UCSD-AML1 (cell line): Measurements from ENCODE around the gene CRB2.

Experiments used
- DNase-seq: peaks from one replicate; lab custom pipeline; 2025; ENCODE audit not compliant: unreplicated experiment; lab: John Stamatoyannopoulos, UW

CRB2 gene

GRCh38 chr9:123361731-123362510, 5.9 kb downstream of the CRB2 start:
- DNase-seq: no peak

GRCh38 chr9:123362856-123363255, 6.9 kb downstream of the CRB2 start:
- DNase-seq: no peak

- no peak for DNase-seq
Measured at GRCh38 chr9:123364241-123364824, 8.3 kb downstream of the CRB2 start.

GRCh38 chr9:123365287-123365880, 9.4 kb downstream of the CRB2 start:
- no peak for DNase-seq

- no peak for DNase-seq
Measured at GRCh38 chr9:123365881-123366528, 10.0 kb downstream of the CRB2 start.

GRCh38 chr9:123368023-123368422, 12.0 kb downstream of the CRB2 start:
- no peak for DNase-seq

- no peak for DNase-seq
Measured at GRCh38 chr9:123368536-123369153, 12.6 kb downstream of the CRB2 start.

- DNase-seq: no peak
Measured at GRCh38 chr9:123369296-123369695, 13.3 kb downstream of the CRB2 start.

- no peak for DNase-seq
Measured at GRCh38 chr9:123370108-123370507, 14.1 kb downstream of the CRB2 start.

- no peak for DNase-seq
Measured at GRCh38 chr9:123370526-123371227, 14.7 kb downstream of the CRB2 start.

- no peak for DNase-seq
Measured at GRCh38 chr9:123371228-123371584, 15.2 kb downstream of the CRB2 start.

- DNase-seq: no peak
Measured at GRCh38 chr9:123371805-123372590, 16.0 kb downstream of the CRB2 start.

GRCh38 chr9:123372766-123373446, 16.9 kb downstream of the CRB2 start:
- no peak for DNase-seq

- no peak for DNase-seq
Measured at GRCh38 chr9:123373447-123373923, 17.5 kb downstream of the CRB2 start.

GRCh38 chr9:123373946-123374345, 17.9 kb downstream of the CRB2 start:
- peak; percentile 43 for DNase-seq

- peak; percentile 85 for DNase-seq
Measured at GRCh38 chr9:123375469-123376132, 19.6 kb downstream of the CRB2 start.

GRCh38 chr9:123376218-123377071, 20.4 kb downstream of the CRB2 start:
- DNase-seq: no peak
